K562 (cell line): Measurements from ENCODE around the gene SLC2A10. TPM values are rescaled to one million over a fixed set of nuclear protein-coding genes. Genes with fewer than 3 reads are reported as not detected.

Experiments
- CBX8 ChIP-seq: fragments of 200-600 bp; sonication (generic); IDR thresholded peaks from 2 replicates; pipeline ENCODE4 v1.6.1; 2012; ENCODE audit warnings: borderline replicate concordance, mixed run types, low read depth, mild to moderate bottlenecking, moderate library complexity, mixed read lengths, low read length, control low read depth, inconsistent platforms; ENCODE audit not compliant: poor library complexity, severe bottlenecking; ENCODE audit errors: extremely low read depth
- CEBPG ChIP-seq, 3 experiments: fragments of 200-800 bp in 1 of 3; sonication (Bioruptor generic) in 1 of 3; sonication (generic) in 1 of 3; formaldehyde crosslinking in 1 of 3; IDR thresholded peaks in 2 of 3; conservative IDR thresholded peaks in 1 of 3; 2 replicates each; pipeline versions ENCODE4 v1.6.1 to v1.8.0; 2016 to 2022; ENCODE audit warnings: missing compliant biosample characterization in 2 of 3, missing genetic modification characterization in 2 of 3, mild to moderate bottlenecking in 1 of 3, missing genetic modification reagents in 1 of 3
- CREBBP ChIP-seq: IDR thresholded peaks from one replicate; pipeline ENCODE4 v1.6.1; 2012; ENCODE audit warnings: low read depth, mild to moderate bottlenecking, control low read depth, inconsistent platforms, low read length
- FOXM1 ChIP-seq, 2 experiments: fragments of 450-650 bp in 1 of 2; sonication (generic) in 1 of 2; formaldehyde crosslinking in 1 of 2; IDR thresholded peaks; 2 replicates each; pipeline versions ENCODE4 v1.6.1 to v1.9.0; 2017 to 2022; ENCODE audit warnings: low read depth in 2 of 2, mild to moderate bottlenecking in 2 of 2, missing genetic modification reagents in 1 of 2, moderate library complexity in 1 of 2
- NEUROD1 ChIP-seq: fragments of 150-350 bp; IDR thresholded peaks from 2 replicates; pipeline ENCODE4 v1.6.1; 2014; ENCODE audit warnings: borderline replicate concordance, low read length, low read depth; ENCODE audit not compliant: partially characterized antibody
- RHOXF2B ChIP-seq: fragments of 250-450 bp; sonication (Bioruptor Pico); conservative IDR thresholded peaks from 2 replicates; pipeline ENCODE4 v1.5.1; 2021
- RNF2 ChIP-seq: sonication (generic); IDR thresholded peaks from 2 replicates; pipeline ENCODE4 v1.6.1; 2016
- SRSF1 ChIP-seq: fragments of 200-400 bp; formaldehyde crosslinking; IDR thresholded peaks from 2 replicates; pipeline ENCODE4 v1.6.1; 2017; ENCODE audit warnings: mild to moderate bottlenecking, low read depth, low read length, moderate library complexity
- ZNF282 ChIP-seq: sonication (generic); formaldehyde crosslinking; IDR thresholded peaks from 2 replicates; pipeline ENCODE4 v1.8.1; 2023; ENCODE audit warnings: missing genetic modification reagents
- ZNF586 ChIP-seq: fragments of 450-650 bp; formaldehyde crosslinking; conservative IDR thresholded peaks from 2 replicates; pipeline ENCODE4 v1.4.0; 2020; ENCODE audit warnings: mild to moderate bottlenecking, moderate library complexity
- ZNF75A ChIP-seq: fragments of 450-650 bp; formaldehyde crosslinking; IDR thresholded peaks from 2 replicates; pipeline ENCODE4 v1.4.0; 2020; ENCODE audit warnings: mild to moderate bottlenecking
- polyA plus RNA-seq, 8 experiments: library from polyadenylated mRNA; depleted of rRNA in 4 of 8; stranded (reverse) in 5 of 8; unstranded in 3 of 8; fragments of >200 nt; fragmentation: Nextera tagmentation in 2 of 8; fragmentation: Illumina TruSeq in 1 of 8; extraction: Ambion mirVana in 2 of 8; extraction: Trizol in 1 of 8; gene quantifications; 2 replicates each; pipeline versions ENCODE4 v1.2.1 to v1.2.3, GENCODE V29; 2011 to 2014; ENCODE audit warnings: inconsistent platforms in 1 of 8, missing spikeins in 1 of 8
- total RNA-seq, 7 experiments: library from RNA; depleted of rRNA in 6 of 7; stranded (reverse); fragments of >200 nt in 6 of 7; fragmentation: Illumina TruSeq in 2 of 7; extraction: Trizol in 2 of 7; gene quantifications; 2 replicates each; pipeline versions ENCODE4 v1.2.1 to v1.2.3, GENCODE V29; 2011 to 2021; ENCODE audit warnings: low replicate concordance in 1 of 7
- TF ChIP-seq, protein P1 (sequence below), 2 experiments: fragments of 450-650 bp; conservative IDR thresholded peaks; 2 replicates each; pipeline ENCODE4 v1.6.1; 2017; ENCODE audit warnings: mild to moderate bottlenecking in 2 of 2, moderate library complexity in 2 of 2
- TF ChIP-seq, protein P2 (sequence below): fragments of 250-450 bp; sonication (Bioruptor Pico); IDR thresholded peaks from 2 replicates; pipeline ENCODE4 v1.8.0; 2021; ENCODE audit warnings: borderline replicate concordance, mild to moderate bottlenecking, moderate library complexity; ENCODE audit not compliant: poor library complexity, severe bottlenecking
- TF ChIP-seq, protein P3 (sequence below), 3 experiments: fragments of 200-800 bp in 1 of 3; fragments of 250-450 bp in 1 of 3; fragments of 450-650 bp in 1 of 3; sonication (Bioruptor Pico) in 1 of 3; sonication (Bioruptor generic) in 1 of 3; formaldehyde crosslinking in 1 of 3; IDR thresholded peaks; 2 replicates each; pipeline versions ENCODE4 v1.6.1 to v1.8.0; 2016 to 2022; ENCODE audit warnings: mild to moderate bottlenecking in 2 of 3, missing genetic modification characterization in 2 of 3, missing compliant biosample characterization in 1 of 3, moderate library complexity in 1 of 3
- TF ChIP-seq, protein P4 (sequence below): sonication (generic); formaldehyde crosslinking; IDR thresholded peaks from 2 replicates; pipeline ENCODE4 v1.8.1; 2023; ENCODE audit warnings: mild to moderate bottlenecking, missing genetic modification reagents

Gene SLC2A10
- total and polyA plus RNA-seq, 9 of the 15 experiments (the other 6 are each of a cell fraction or from before 2014, with no cell fraction given) = 0.01 to 1.8 (median 0.10) TPM

DNA sequence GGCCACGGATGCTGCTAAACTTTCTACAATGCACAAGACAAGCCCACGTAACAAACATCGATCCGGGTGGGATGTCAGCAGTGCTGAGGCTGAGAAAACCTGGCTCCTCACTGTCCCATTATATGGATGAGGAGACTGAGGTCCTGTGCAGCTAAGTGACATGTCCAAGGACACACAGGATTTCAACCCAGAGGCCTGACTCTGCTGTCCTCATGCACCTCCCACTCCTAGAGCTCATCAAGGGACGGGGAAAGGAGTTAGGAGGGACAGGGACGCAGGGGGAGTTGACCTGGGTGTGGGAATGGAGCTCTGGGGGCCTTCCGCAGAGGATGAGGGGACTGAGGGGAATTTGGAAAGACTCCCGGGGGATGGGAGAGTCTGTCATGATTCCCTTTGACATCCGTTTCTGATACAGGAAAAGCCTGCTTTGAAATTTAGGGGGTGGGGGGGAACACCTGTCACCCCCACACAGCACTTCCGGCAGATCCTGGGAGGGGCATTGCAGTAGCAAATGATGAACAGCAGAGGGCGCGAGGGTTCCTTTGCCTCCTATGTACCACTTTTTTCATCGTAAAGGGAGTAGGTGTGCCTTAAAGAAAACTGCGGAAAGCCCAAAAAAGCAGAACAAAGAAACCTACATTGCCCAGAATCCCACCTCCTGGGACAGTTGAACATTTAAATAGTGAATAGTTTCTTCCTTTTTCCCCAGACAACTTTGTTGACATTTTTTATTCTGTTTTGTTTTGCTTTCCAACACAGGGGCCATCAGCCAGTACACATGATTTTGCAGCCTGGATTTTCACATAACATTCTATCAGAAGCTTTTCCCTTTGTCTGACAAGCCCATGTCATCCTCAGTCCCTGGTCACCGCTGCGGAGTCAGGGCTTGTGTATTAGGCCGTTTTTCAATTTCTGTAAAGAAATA, 48.6 kb downstream of the SLC2A10 start (continued):
- TF ChIP-seq RHOXF2B (CRISPR knock-in tag) (no peak), ZNF75A (CRISPR knock-in tag) (no peak), SRSF1 (no peak), ZNF586 (no peak), ZNF282 (no peak), RNF2 (no peak), CEBPG (CRISPR knock-in tag; IDR thresholded peaks at IDR 0.05) (no peak), CEBPG (tag; conservative IDR thresholded peaks at IDR 0.05 in 1 of 2, IDR thresholded peaks at IDR 0.05 in 1 of 2) (no peak), CBX8 (no peak), FOXM1 (IDR thresholded peaks at IDR 0.05; ENCODE audit: low read depth) (no peak), FOXM1 (CRISPR knock-in tag; IDR thresholded peaks at IDR 0.05; ENCODE audit: low read depth) (no peak), CREBBP (no peak), NEUROD1 (no peak)
- TF ChIP-seq, protein P1, sequence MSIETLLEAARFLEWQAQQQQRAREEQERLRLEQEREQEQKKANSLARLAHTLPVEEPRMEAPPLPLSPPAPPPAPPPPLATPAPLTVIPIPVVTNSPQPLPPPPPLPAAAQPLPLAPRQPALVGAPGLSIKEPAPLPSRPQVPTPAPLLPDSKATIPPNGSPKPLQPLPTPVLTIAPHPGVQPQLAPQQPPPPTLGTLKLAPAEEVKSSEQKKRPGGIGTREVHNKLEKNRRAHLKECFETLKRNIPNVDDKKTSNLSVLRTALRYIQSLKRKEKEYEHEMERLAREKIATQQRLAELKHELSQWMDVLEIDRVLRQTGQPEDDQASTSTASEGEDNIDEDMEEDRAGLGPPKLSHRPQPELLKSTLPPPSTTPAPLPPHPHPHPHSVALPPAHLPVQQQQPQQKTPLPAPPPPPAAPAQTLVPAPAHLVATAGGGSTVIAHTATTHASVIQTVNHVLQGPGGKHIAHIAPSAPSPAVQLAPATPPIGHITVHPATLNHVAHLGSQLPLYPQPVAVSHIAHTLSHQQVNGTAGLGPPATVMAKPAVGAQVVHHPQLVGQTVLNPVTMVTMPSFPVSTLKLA (conservative IDR thresholded peaks at IDR 0.05) = no peak
- TF ChIP-seq, protein P2, sequence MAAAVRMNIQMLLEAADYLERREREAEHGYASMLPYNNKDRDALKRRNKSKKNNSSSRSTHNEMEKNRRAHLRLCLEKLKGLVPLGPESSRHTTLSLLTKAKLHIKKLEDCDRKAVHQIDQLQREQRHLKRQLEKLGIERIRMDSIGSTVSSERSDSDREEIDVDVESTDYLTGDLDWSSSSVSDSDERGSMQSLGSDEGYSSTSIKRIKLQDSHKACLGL (CRISPR knock-in tag) = no peak
- TF ChIP-seq, protein P3, sequence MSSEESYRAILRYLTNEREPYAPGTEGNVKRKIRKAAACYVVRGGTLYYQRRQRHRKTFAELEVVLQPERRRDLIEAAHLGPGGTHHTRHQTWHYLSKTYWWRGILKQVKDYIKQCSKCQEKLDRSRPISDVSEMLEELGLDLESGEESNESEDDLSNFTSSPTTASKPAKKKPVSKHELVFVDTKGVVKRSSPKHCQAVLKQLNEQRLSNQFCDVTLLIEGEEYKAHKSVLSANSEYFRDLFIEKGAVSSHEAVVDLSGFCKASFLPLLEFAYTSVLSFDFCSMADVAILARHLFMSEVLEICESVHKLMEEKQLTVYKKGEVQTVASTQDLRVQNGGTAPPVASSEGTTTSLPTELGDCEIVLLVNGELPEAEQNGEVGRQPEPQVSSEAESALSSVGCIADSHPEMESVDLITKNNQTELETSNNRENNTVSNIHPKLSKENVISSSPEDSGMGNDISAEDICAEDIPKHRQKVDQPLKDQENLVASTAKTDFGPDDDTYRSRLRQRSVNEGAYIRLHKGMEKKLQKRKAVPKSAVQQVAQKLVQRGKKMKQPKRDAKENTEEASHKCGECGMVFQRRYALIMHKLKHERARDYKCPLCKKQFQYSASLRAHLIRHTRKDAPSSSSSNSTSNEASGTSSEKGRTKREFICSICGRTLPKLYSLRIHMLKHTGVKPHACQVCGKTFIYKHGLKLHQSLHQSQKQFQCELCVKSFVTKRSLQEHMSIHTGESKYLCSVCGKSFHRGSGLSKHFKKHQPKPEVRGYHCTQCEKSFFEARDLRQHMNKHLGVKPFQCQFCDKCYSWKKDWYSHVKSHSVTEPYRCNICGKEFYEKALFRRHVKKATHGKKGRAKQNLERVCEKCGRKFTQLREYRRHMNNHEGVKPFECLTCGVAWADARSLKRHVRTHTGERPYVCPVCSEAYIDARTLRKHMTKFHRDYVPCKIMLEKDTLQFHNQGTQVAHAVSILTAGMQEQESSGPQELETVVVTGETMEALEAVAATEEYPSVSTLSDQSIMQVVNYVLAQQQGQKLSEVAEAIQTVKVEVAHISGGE (CRISPR knock-in tag; IDR thresholded peaks at IDR 0.05) = no peak
- TF ChIP-seq, protein P4, sequence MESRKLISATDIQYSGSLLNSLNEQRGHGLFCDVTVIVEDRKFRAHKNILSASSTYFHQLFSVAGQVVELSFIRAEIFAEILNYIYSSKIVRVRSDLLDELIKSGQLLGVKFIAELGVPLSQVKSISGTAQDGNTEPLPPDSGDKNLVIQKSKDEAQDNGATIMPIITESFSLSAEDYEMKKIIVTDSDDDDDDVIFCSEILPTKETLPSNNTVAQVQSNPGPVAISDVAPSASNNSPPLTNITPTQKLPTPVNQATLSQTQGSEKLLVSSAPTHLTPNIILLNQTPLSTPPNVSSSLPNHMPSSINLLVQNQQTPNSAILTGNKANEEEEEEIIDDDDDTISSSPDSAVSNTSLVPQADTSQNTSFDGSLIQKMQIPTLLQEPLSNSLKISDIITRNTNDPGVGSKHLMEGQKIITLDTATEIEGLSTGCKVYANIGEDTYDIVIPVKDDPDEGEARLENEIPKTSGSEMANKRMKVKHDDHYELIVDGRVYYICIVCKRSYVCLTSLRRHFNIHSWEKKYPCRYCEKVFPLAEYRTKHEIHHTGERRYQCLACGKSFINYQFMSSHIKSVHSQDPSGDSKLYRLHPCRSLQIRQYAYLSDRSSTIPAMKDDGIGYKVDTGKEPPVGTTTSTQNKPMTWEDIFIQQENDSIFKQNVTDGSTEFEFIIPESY (CRISPR knock-in tag) = no peak
